H1 (cell line): ENCODE data around the gene RBM26. TPM values are rescaled to one million over a fixed set of nuclear protein-coding genes. Genes with fewer than 3 reads are reported as not detected.

Source experiments
- CTCF ChIA-PET: fragments of 300-600 bp; sonication (Branson Sonifier 250); formaldehyde crosslinking; loops from one replicate; lab custom pipeline; 2021; ENCODE audit not compliant: partially characterized antibody; lab: Charles Lee
- POLR2A ChIA-PET: fragments of 300-600 bp; sonication (Branson Sonifier 250); formaldehyde crosslinking; loops from one replicate; lab custom pipeline; 2021; ENCODE audit warnings: inconsistent platforms; ENCODE audit not compliant: partially characterized antibody; lab: Charles Lee
- DNase-seq, 2 experiments: peaks; one replicate each; pipeline versions ENCODE4 v3.0.0 to v3.0.0-alpha.2; 2010 to 2022; ENCODE audit warnings: low spot score in 2 of 2, low read depth in 1 of 2, mixed read lengths in 1 of 2
- FAIRE-seq: peaks from 2 replicates; lab custom pipeline; 2011; peaks lifted over from hg19 to GRCh38; lab: Jason Lieb, UNC
- H2AFZ ChIP-seq: 2 replicates; pipeline ENCODE4 v1.8.1; 2012; ENCODE audit warnings: low read length, inconsistent platforms
- H2AK5ac ChIP-seq: 2 replicates; pipeline ENCODE4 v1.6.1; 2013; ENCODE audit warnings: low read depth, low read length
- H2BK120ac ChIP-seq: replicated peaks from 2 replicates; pipeline ENCODE3; 2013; ENCODE audit warnings: low read depth, low read length, inconsistent platforms
- H2BK12ac ChIP-seq: 2 replicates; pipeline ENCODE4 v1.6.1; 2013; ENCODE audit warnings: low read depth, low read length
- H2BK15ac ChIP-seq: 2 replicates; pipeline ENCODE4 v1.6.1; 2013; ENCODE audit warnings: low read length
- H2BK20ac ChIP-seq: 2 replicates; pipeline ENCODE4 v1.6.1; 2013; ENCODE audit warnings: low read length
- H2BK5ac ChIP-seq: 2 replicates; pipeline ENCODE4 v1.6.1; 2013; ENCODE audit warnings: low read depth, low read length
- H3K14ac ChIP-seq: 2 replicates; pipeline ENCODE4 v1.6.1; 2013; ENCODE audit warnings: inconsistent platforms; ENCODE audit not compliant: insufficient read length
- H3K18ac ChIP-seq: 2 replicates; pipeline ENCODE4 v1.6.1; 2013; ENCODE audit warnings: low read length; ENCODE audit errors: extremely low read depth
- H3K23ac ChIP-seq: 2 replicates; pipeline ENCODE4 v1.6.1; 2013; ENCODE audit warnings: inconsistent platforms; ENCODE audit not compliant: insufficient read length
- H3K23me2 ChIP-seq: 2 replicates; pipeline ENCODE4 v1.6.1; 2013; ENCODE audit warnings: low read depth, low read length
- H3K27ac ChIP-seq: 2 replicates; pipeline ENCODE4 v1.6.1; 2011; ENCODE audit warnings: low read depth, low read length, inconsistent platforms
- H3K27me3 ChIP-seq, 4 experiments: replicated peaks in 1 of 4; 1 replicate in 1 of 4; 2 replicates in 3 of 4; pipeline versions ENCODE4 v1.6.1 to v1.8.1; 2011 to 2013; ENCODE audit warnings: low read length in 3 of 4, mild to moderate bottlenecking in 3 of 4, inconsistent platforms in 2 of 4, mixed read lengths in 2 of 4, moderate library complexity in 1 of 4; ENCODE audit not compliant: control insufficient read depth in 3 of 4, insufficient read depth in 3 of 4; ENCODE audit errors: extremely low read depth in 1 of 4
- H3K36me3 ChIP-seq, 4 experiments: 2 replicates each; pipeline versions ENCODE4 v1.6.1 to v1.8.1; 2011 to 2013; ENCODE audit warnings: mild to moderate bottlenecking in 4 of 4, low read length in 3 of 4, moderate library complexity in 2 of 4, control low read depth in 1 of 4, inconsistent platforms in 1 of 4; ENCODE audit not compliant: insufficient read depth in 4 of 4, control insufficient read depth in 2 of 4
- H3K4ac ChIP-seq: replicated peaks from 2 replicates; pipeline ENCODE3; 2013; ENCODE audit warnings: low read length, low read depth, mixed read lengths, inconsistent platforms; ENCODE audit not compliant: insufficient read length
- H3K4me1 ChIP-seq, 4 experiments: replicated peaks in 1 of 4; 1 replicate in 1 of 4; 2 replicates in 3 of 4; pipeline versions ENCODE4 v1.6.1 to v1.8.1; 2011 to 2013; ENCODE audit warnings: low read length in 3 of 4, inconsistent platforms in 2 of 4, mixed read lengths in 1 of 4; ENCODE audit not compliant: insufficient read depth in 4 of 4, control insufficient read depth in 3 of 4
- H3K4me2 ChIP-seq, 2 experiments: 2 replicates each; pipeline versions ENCODE4 v1.6.1 to v1.8.1; 2011 to 2013; ENCODE audit warnings: low read depth in 2 of 2, low read length in 2 of 2, control low read depth in 1 of 2, inconsistent platforms in 1 of 2, mild to moderate bottlenecking in 1 of 2; ENCODE audit not compliant: insufficient read depth in 1 of 2
- H3K4me3 ChIP-seq, 4 experiments: fragments of 200-600, 300-600 bp in 1 of 4; sonication (generic), shearing (Covaris generic), sonication (Bioruptor Twin) in 1 of 4; 2 replicates each; pipeline versions ENCODE4 v1.5.1 to v1.8.1; 2011 to 2016; ENCODE audit warnings: low read length in 4 of 4, low read depth in 3 of 4, control low read depth in 2 of 4, inconsistent platforms in 2 of 4, mild to moderate bottlenecking in 2 of 4, mixed read lengths in 1 of 4, moderate library complexity in 1 of 4; ENCODE audit not compliant: insufficient read depth in 2 of 4; ENCODE audit errors: extremely low read depth in 1 of 4
- H3K56ac ChIP-seq: replicated peaks from 2 replicates; pipeline ENCODE3; 2013; ENCODE audit warnings: low read depth, mild to moderate bottlenecking, mixed read lengths, low read length, inconsistent platforms; ENCODE audit not compliant: insufficient read length
- H3K79me1 ChIP-seq: 2 replicates; pipeline ENCODE4 v1.6.1; 2013; ENCODE audit warnings: low read depth, low read length, control low read depth
- H3K79me2 ChIP-seq, 2 experiments: 2 replicates each; pipeline versions ENCODE4 v1.6.1 to v1.8.1; 2012 to 2013; ENCODE audit warnings: low read length in 2 of 2, mild to moderate bottlenecking in 2 of 2, inconsistent platforms in 1 of 2; ENCODE audit not compliant: insufficient read depth in 2 of 2, control insufficient read depth in 1 of 2
- H3K9ac ChIP-seq, 4 experiments: replicated peaks in 1 of 4; 1 replicate in 1 of 4; 2 replicates in 3 of 4; pipeline versions ENCODE4 v1.6.1 to v1.8.1; 2011 to 2013; ENCODE audit warnings: low read depth in 3 of 4, low read length in 3 of 4, control low read depth in 2 of 4, mild to moderate bottlenecking in 2 of 4, moderate library complexity in 2 of 4, inconsistent platforms in 1 of 4; ENCODE audit errors: extremely low read depth in 1 of 4
- H3K9me3 ChIP-seq, 2 experiments: 2 replicates each; pipeline versions ENCODE4 v1.6.1 to v1.8.1; 2012 to 2013; ENCODE audit warnings: mild to moderate bottlenecking in 2 of 2, moderate library complexity in 2 of 2, control low read depth in 1 of 2, inconsistent platforms in 1 of 2, low read depth in 1 of 2, low read length in 1 of 2, mixed read lengths in 1 of 2; ENCODE audit not compliant: insufficient read depth in 2 of 2
- H4K20me1 ChIP-seq, 2 experiments: replicated peaks in 1 of 2; 2 replicates each; pipeline versions ENCODE3 to v1.8.1; 2011 to 2013; ENCODE audit warnings: inconsistent platforms in 2 of 2, low read length in 2 of 2, mild to moderate bottlenecking in 1 of 2; ENCODE audit not compliant: insufficient read depth in 2 of 2, control insufficient read depth in 1 of 2
- H4K5ac ChIP-seq: 2 replicates; pipeline ENCODE4 v1.6.1; 2013; ENCODE audit warnings: low read length, low read depth, mixed read lengths, inconsistent platforms; ENCODE audit not compliant: insufficient read length
- H4K8ac ChIP-seq: 2 replicates; pipeline ENCODE4 v1.8.0; 2013; ENCODE audit warnings: mild to moderate bottlenecking, moderate library complexity, low read length, inconsistent platforms; ENCODE audit not compliant: insufficient read depth; ENCODE audit errors: extremely low read depth
- H4K91ac ChIP-seq: replicated peaks from 2 replicates; pipeline ENCODE3; 2013; ENCODE audit warnings: low read length, mixed read lengths, inconsistent platforms; ENCODE audit not compliant: insufficient read length
- BCL11A ChIP-seq, 2 experiments: IDR thresholded peaks; one replicate each; pipeline ENCODE4 v1.6.1; 2011; ENCODE audit warnings: low read depth in 2 of 2, low read length in 2 of 2, mild to moderate bottlenecking in 2 of 2
- CHD1 ChIP-seq: IDR thresholded peaks from 2 replicates; pipeline ENCODE4 v1.6.1; 2012; ENCODE audit warnings: low read depth, low read length, improper control_type of control experiment
- CTBP2 ChIP-seq: IDR thresholded peaks from 2 replicates; pipeline ENCODE4 v1.7.0; 2011; ENCODE audit warnings: borderline replicate concordance, mild to moderate bottlenecking, moderate library complexity, mixed read lengths, low read length; ENCODE audit not compliant: insufficient read depth, insufficient read length
- HDAC6 ChIP-seq: IDR thresholded peaks from one replicate; pipeline ENCODE4 v1.7.1; 2012; ENCODE audit warnings: low read depth, mild to moderate bottlenecking, inconsistent platforms, low read length, moderate library complexity
- JUN ChIP-seq: IDR thresholded peaks from 2 replicates; pipeline ENCODE4 v1.6.1; 2011; ENCODE audit warnings: low read depth, mild to moderate bottlenecking, improper control_type of control experiment, low read length
- NRF1 ChIP-seq: IDR thresholded peaks from 2 replicates; pipeline ENCODE4 v1.6.1; 2011; ENCODE audit warnings: mild to moderate bottlenecking, low read depth, low read length, improper control_type of control experiment
- RBBP5 ChIP-seq: IDR thresholded peaks from 2 replicates; pipeline ENCODE4 v1.7.1; 2012; ENCODE audit warnings: low read depth, mild to moderate bottlenecking, inconsistent platforms, low read length, moderate library complexity, borderline replicate concordance
- SIX5 ChIP-seq: IDR thresholded peaks from 2 replicates; pipeline ENCODE4 v1.6.1; 2011; ENCODE audit warnings: mild to moderate bottlenecking, low read depth, low read length
- SP2 ChIP-seq: IDR thresholded peaks from 2 replicates; pipeline ENCODE4 v1.6.1; 2012; ENCODE audit warnings: mild to moderate bottlenecking, low read length, inconsistent platforms
- TAF7 ChIP-seq: optimal IDR thresholded peaks from 2 replicates; pipeline ENCODE3; 2011; ENCODE audit warnings: low read depth, mild to moderate bottlenecking, inconsistent platforms, low read length, moderate library complexity, borderline replicate concordance
- WGBS, 2 experiments: shearing (Covaris generic) in 1 of 2; methylation state at CpG; one replicate each; pipeline versions ENCODE4 v1.1.6 to v1.1.7; 2013 to 2015; ENCODE audit warnings: low lambda C conversion rate in 2 of 2, mixed read lengths in 2 of 2, inconsistent platforms in 1 of 2, low coverage in 1 of 2, missing lambda C conversion rate in 1 of 2; ENCODE audit not compliant: insufficient replicate concordance in 2 of 2, insufficient coverage in 1 of 2, insufficient read length in 1 of 2; ENCODE audit errors: extremely low coverage in 1 of 2, missing lambda C conversion rate in 1 of 2; 5-methylcytosine and 5-hydroxymethylcytosine counted together
- polyA plus RNA-seq, 7 experiments: library from polyadenylated mRNA; depleted of rRNA in 3 of 7; stranded (reverse) in 5 of 7; unstranded in 2 of 7; fragments of >200 nt in 5 of 7; fragments of 200-250 nt in 2 of 7; gene quantifications; 1 replicate in 5 of 7; 2 replicates in 1 of 7; 4 replicates in 1 of 7; pipeline versions ENCODE4 v1.2.1 to v1.2.3, GENCODE V29; 2011 to 2013; ENCODE audit warnings: missing spikeins in 2 of 7, mixed read lengths in 2 of 7
- total RNA-seq: library from RNA; stranded (reverse); fragmentation: NEBNext Ultra II Directional; extraction: Animal tissue kit (Norgen Biotek cat#: 25700); gene quantifications from 2 replicates; pipeline ENCODE4 v1.2.1, GENCODE V29; 2021

Gene RBM26
- total and polyA plus RNA-seq, 2 of the 8 experiments (the other 6 are each of a cell fraction or from before 2014, with no cell fraction given): 20.3 to 65.5 TPM

GRCh38 chr13:79285159-79285558 is 120.9 kb downstream of the RBM26 start:
- no peaks in the 10 kb centered on the region for H3K36me3 ChIP-seq
- H3K27ac ChIP-seq: no peak overlapping the region
- no peaks in the 10 kb centered on the region for H3K23me2 ChIP-seq
- FAIRE-seq (no peak), DNase-seq (no peak)
- no peak overlapping the region for H2BK120ac ChIP-seq
- H3K4me3 ChIP-seq: no peak overlapping the region
- peak overlapping the region; percentile 32; the same call in 1 of the 2 replicates for H2BK12ac ChIP-seq
- no peak overlapping the region for H3K4me2 ChIP-seq
- peak overlapping the region; percentile 83; the same call in 1 of the 2 replicates for H2BK20ac ChIP-seq
- H2BK5ac ChIP-seq: no peak overlapping the region
- peaks cover 4 to 29% (median 14%) of the 10 kb centered on the region in 4 experiments; a peak in 5 of 7 replicates for H3K4me1 ChIP-seq
- H3K9me3 ChIP-seq: no peaks in the 10 kb centered on the region
- CTCF ChIA-PET: interaction anchor here (1.2 kb wide), 1 partner anchor 66 kb away, joined by 3 read pairs; no protein-coding TSS in a partner anchor
- TF ChIP-seq CTBP2 (no peak), SIX5 (no peak), SP2 (no peak), HDAC6 (no peak), NRF1 (no peak), JUN (no peak), RBBP5 (no peak), BCL11A (IDR thresholded peaks at IDR 0.05; ENCODE audit: low read depth in 2 of 2, low read length in 2 of 2) (no peak), CHD1 (no peak), TAF7 (no peak)
- H4K20me1 ChIP-seq: no peaks in the 10 kb centered on the region
- H2AFZ ChIP-seq: no peak overlapping the region
- H3K56ac ChIP-seq: no peak overlapping the region
- no peak overlapping the region for H3K9ac ChIP-seq
- 0 out of 2 replicates have a peak overlapping the region, but pooled peaks have one; percentile 7 for H3K18ac ChIP-seq
- H4K8ac ChIP-seq: no peak overlapping the region
- no peak overlapping the region for H3K4ac ChIP-seq
- no peak overlapping the region for H3K23ac ChIP-seq
- no peaks in the 10 kb centered on the region for H3K27me3 ChIP-seq
- no peaks in the 10 kb centered on the region for H3K79me2 ChIP-seq
- no peaks in the 10 kb centered on the region for H3K79me1 ChIP-seq
- WGBS, 2 experiments: 88% methylated on average over 3 of the region's 3 CpGs; no CpG with 5 or more reads in 1 of the 2 experiments
- no peak overlapping the region for H3K14ac ChIP-seq
- no peak overlapping the region for H4K5ac ChIP-seq
- no peak overlapping the region for H2BK15ac ChIP-seq
- H4K91ac ChIP-seq: no peak overlapping the region
- POLR2A ChIA-PET: interaction anchor here (1.1 kb wide), 1 partner anchor 10 kb away, joined by 3 read pairs; no protein-coding TSS in a partner anchor
- H2AK5ac ChIP-seq: 0 out of 2 replicates have a peak overlapping the region, but pooled peaks have one; percentile 53
